Gastrocnemius medialis (tissue), 4 donors: ENCODE results near the gene ZNF775. TPM values are rescaled to one million over a fixed set of nuclear protein-coding genes. Genes with fewer than 3 reads are reported as not detected.

Experiments
- ATAC-seq, 2 donors: fragments of 150-250 bp; one replicate each; pipeline ENCODE4 v1.9.1; 2016
- DNase-seq, 2 donors: peaks; one replicate each; pipeline ENCODE4 v3.0.0-alpha.2; 2019
- H3K27ac ChIP-seq, 4 donors: fragments of 200-600 bp; sonication (generic); 1 replicate in 1 of 4; 2 replicates in 3 of 4; pipeline ENCODE4 v1.5.1; 2016 to 2018; ENCODE audit warnings: mild to moderate bottlenecking in 2 of 4, moderate library complexity in 1 of 4
- H3K27me3 ChIP-seq, 3 donors: fragments of 200-600 bp; sonication (generic) in 2 of 3; 1 replicate in 1 of 3; 2 replicates in 2 of 3; pipeline versions ENCODE4 v1.5.1 to v1.6.0; 2016 to 2019; ENCODE audit warnings: mild to moderate bottlenecking in 1 of 3, moderate library complexity in 1 of 3
- H3K36me3 ChIP-seq, 2 donors: fragments of 200-600 bp; sonication (generic) in 1 of 2; one replicate each; pipeline ENCODE4 v1.5.1; 2017 to 2018
- H3K4me1 ChIP-seq, 2 donors: fragments of 200-600 bp; sonication (generic) in 1 of 2; one replicate each; pipeline ENCODE4 v1.5.1; 2016 to 2017; ENCODE audit warnings: mild to moderate bottlenecking in 2 of 2
- H3K4me3 ChIP-seq, 4 donors: fragments of 200-600 bp; sonication (generic) in 3 of 4; 1 replicate in 1 of 4; 2 replicates in 3 of 4; pipeline ENCODE4 v1.5.1; 2016 to 2019; ENCODE audit warnings: mild to moderate bottlenecking in 2 of 4
- H3K9me3 ChIP-seq, 3 donors: fragments of 200-600 bp; sonication (generic) in 2 of 3; 1 replicate in 1 of 3; 2 replicates in 2 of 3; pipeline ENCODE4 v1.5.1; 2016 to 2019
- CTCF ChIP-seq, 5 experiments: fragments of 450-650 bp in 3 of 5; fragments of 200-600 bp in 2 of 5; sonication (generic) in 2 of 5; IDR thresholded peaks in 4 of 5; conservative IDR thresholded peaks in 1 of 5; 1 replicate in 4 of 5; 2 replicates in 1 of 5; pipeline ENCODE4 v1.5.1; 2016 to 2019; ENCODE audit warnings: antibody characterized with exemption in 5 of 5, mild to moderate bottlenecking in 3 of 5, moderate library complexity in 3 of 5
- POLR2A ChIP-seq, 2 donors: fragments of 450-650 bp; IDR thresholded peaks; one replicate each; pipeline ENCODE4 v1.6.1; 2017; ENCODE audit warnings: antibody characterized with exemption in 2 of 2, mild to moderate bottlenecking in 2 of 2, moderate library complexity in 2 of 2
- in situ Hi-C, 4 donors: fragments of 200-750 bp; cut with MboI; loops; one replicate each; pipeline versions ENCODE4 v1.15.0 to v1.8.0; 2017; ENCODE audit warnings: low sequenced_read_pairs in 4 of 4
- intact Hi-C: fragments of 100-400 bp; cut with DNase I; formaldehyde crosslinking; loops from one replicate; pipeline ENCODE4 v1.15.1; 2023; ENCODE audit warnings: low total_unique reads
- total RNA-seq, 4 donors: library from RNA; depleted of rRNA; stranded (reverse); fragments of >200 nt; gene quantifications; one replicate each; pipeline versions ENCODE4 v1.1.0 to v1.2.3, GENCODE V29; 2016

Gene ZNF775
- total RNA-seq, 4 donors from 2014 or later: 3.1 to 7.5 (median 3.3) TPM

GRCh38 chr7:150408393-150409299 lies 29.5 kb downstream of the ZNF775 start:
- Histone ChIP-seq H3K9me3 (no peaks in the 10 kb centered on the region), H3K36me3 (no peaks in the 10 kb centered on the region), H3K4me1 (peaks cover 5 to 9% of the 10 kb centered on the region in 2 donors), H3K27ac (no peak overlapping the region), H3K4me3 (no peak overlapping the region), H3K27me3 (no peaks in the 10 kb centered on the region)
- ATAC-seq (no peak), DNase-seq (no peak)
- in situ Hi-C loops (loop anchor here in 2 of 4 donors (25.0 kb wide), 1 partner anchor 121 kb away; no protein-coding TSS in a partner anchor), intact Hi-C loops (loop anchor here (10.0 kb wide), 1 partner anchor 616 kb away; the partner anchor contains the start of genes ABCB8 and ATG9B)
- no peak for TF ChIP-seq CTCF (IDR thresholded peaks at IDR 0.05 in 4 of 5, conservative IDR thresholded peaks at IDR 0.05 in 1 of 5)
- TF ChIP-seq POLR2A (IDR thresholded peaks at IDR 0.05): no peak

GRCh38 chr7:150409300-150410030 lies 30.3 kb downstream of the ZNF775 start:
- Histone ChIP-seq H3K9me3 (no peaks in the 10 kb centered on the region), H3K27me3 (no peaks in the 10 kb centered on the region), H3K4me1 (peaks cover 0 to under 1% of the 10 kb centered on the region in 2 donors), H3K27ac (no peak overlapping the region), H3K4me3 (no peak overlapping the region), H3K36me3 (no peaks in the 10 kb centered on the region)
- in situ Hi-C loops: loop anchor here in 2 of 4 donors (25.0 kb wide), 1 partner anchor 122 kb away; no protein-coding TSS in a partner anchor
- intact Hi-C loops: loop anchor here (10.0 kb wide), 1 partner anchor 615 kb away; the partner anchor contains the start of genes ABCB8 and ATG9B
- TF ChIP-seq CTCF (IDR thresholded peaks at IDR 0.05 in 4 of 5, conservative IDR thresholded peaks at IDR 0.05 in 1 of 5) (no peak), POLR2A (IDR thresholded peaks at IDR 0.05) (no peak)
- no peak for DNase-seq
- ATAC-seq: no peak

- ATAC-seq (no peak), DNase-seq (no peak)
- H3K9me3 ChIP-seq: no peaks in the 10 kb centered on the region
- in situ Hi-C loops (loop anchor here in 2 of 4 donors (25.0 kb wide), 1 partner anchor 123 kb away; no protein-coding TSS in a partner anchor), intact Hi-C loops (no loop called here)
- H3K27me3 ChIP-seq: no peaks in the 10 kb centered on the region
- no peak for TF ChIP-seq POLR2A (IDR thresholded peaks at IDR 0.05)
- no peak for TF ChIP-seq CTCF (IDR thresholded peaks at IDR 0.05 in 4 of 5, conservative IDR thresholded peaks at IDR 0.05 in 1 of 5)
- H3K36me3 ChIP-seq: no peaks in the 10 kb centered on the region
- H3K4me3 ChIP-seq: no peak overlapping the region
- no peaks in the 10 kb centered on the region for H3K4me1 ChIP-seq
- H3K27ac ChIP-seq: no peak overlapping the region
Observed at GRCh38 chr7:150410131-150410530, 31.0 kb downstream of the ZNF775 start.

GRCh38 chr7:150410680-150411346 lies 31.7 kb downstream of the ZNF775 start:
- TF ChIP-seq CTCF (IDR thresholded peaks at IDR 0.05 in 4 of 5, conservative IDR thresholded peaks at IDR 0.05 in 1 of 5) (no peak), POLR2A (IDR thresholded peaks at IDR 0.05) (no peak)
- DNase-seq: no peak
- Histone ChIP-seq H3K9me3 (no peaks in the 10 kb centered on the region), H3K4me3 (no peak overlapping the region), H3K36me3 (no peaks in the 10 kb centered on the region), H3K27me3 (no peaks in the 10 kb centered on the region), H3K4me1 (no peaks in the 10 kb centered on the region), H3K27ac (no peak overlapping the region)
- ATAC-seq: no peak
- in situ Hi-C loops: loop anchor here in 2 of 4 donors (25.0 kb wide), 1 partner anchor 124 kb away; no protein-coding TSS in a partner anchor
- intact Hi-C loops: no loop called here
